GM21381 (cell line): ENCODE results near the gene OXSR1.
"Not testable (repeated sequence)": the region's sequence is repeated elsewhere in the genome, so short reads cannot be mapped to it uniquely, and the experiment has no call there.

Experiments
- ATAC-seq: cut with Tn5 transposase; IDR thresholded peaks from one replicate; pipeline ENCODE4 v1.9.1; 2021; ENCODE audit warnings: mild to moderate bottlenecking, moderate library complexity; ENCODE audit not compliant: unreplicated experiment

OXSR1 gene

DNA sequence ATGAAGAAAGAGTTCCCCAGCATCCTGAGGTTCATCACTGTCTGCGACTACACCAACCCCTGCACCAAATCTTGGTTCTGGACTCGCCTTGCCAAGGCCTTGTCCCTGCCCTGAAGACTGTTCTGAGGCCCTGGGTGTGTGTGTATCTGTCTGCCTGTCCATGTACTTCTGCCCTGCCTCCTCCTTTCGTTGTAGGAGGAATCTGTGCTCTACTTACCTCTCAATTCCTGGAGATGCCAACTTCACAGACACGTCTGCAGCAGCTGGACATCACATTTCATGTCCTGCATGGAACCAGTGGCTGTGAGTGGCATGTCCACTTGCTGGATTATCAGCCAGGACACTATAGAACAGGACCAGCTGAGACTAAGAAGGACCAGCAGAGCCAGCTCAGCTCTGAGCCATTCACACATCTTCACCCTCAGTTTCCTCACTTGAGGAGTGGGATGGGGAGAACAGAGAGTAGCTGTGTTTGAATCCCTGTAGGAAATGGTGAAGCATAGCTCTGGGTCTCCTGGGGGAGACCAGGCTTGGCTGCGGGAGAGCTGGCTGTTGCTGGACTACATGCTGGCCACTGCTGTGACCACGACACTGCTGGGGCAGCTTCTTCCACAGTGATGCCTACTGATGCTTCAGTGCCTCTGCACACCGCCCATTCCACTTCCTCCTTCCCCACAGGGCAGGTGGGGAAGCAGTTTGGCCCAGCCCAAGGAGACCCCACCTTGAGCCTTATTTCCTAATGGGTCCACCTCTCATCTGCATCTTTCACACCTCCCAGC, 24.0 kb upstream of the OXSR1 start:
- no peak for ATAC-seq

DNA sequence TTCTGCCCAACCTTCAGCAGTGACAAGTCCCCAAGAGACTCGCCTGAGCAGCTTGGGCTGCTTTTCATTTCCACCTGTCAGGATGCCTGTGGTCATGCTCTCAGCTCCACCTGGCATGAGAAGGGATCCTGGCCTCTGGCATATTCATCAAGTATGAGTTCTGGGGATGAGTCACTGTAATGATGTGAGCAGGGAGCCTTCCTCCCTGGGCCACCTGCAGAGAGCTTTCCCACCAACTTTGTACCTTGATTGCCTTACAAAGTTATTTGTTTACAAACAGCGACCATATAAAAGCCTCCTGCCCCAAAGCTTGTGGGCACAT, 23.4 kb upstream of the OXSR1 start:
- ATAC-seq, result no peak

DNA sequence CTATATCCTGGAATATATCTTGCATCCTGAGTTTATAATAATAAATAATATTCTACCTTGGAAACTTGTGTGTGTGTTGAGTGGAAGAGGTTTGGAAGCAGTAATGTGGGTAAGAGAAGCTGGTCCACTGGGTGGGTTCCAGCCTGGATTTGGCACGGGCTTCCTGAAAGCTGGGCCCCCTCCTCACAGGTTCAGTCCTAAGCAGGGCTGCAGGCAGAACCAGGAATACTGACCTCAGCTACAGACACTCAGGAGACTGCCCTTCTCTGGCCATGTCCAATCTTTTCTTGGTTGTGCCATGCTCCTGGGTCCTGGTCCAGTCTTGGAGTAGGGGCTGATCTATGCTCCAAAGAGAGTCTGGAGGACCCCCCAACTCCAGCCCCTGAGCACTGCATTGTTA, 22.4 kb upstream of the OXSR1 start:
- ATAC-seq, result no peak

DNA sequence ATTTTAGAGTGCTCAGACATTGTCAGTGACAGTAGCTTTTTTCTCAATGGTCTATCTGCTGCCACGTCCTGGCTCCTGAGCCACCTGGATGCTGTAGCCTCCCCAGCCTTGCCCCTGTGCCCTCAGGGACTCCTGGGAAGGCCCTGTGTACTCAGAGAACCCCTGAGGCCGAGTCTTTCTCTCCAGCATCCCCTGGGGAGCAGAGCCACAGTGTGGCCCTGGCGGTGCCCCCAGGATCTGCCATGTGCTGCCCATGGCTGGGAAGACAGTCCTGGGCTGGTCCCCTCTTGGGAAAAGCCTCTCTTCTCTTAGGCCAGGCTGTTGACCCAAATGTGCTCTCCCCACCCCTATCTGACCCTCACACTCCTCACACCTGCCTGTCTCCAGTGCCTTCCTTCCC, 21.8 kb upstream of the OXSR1 start:
- no peak for ATAC-seq

DNA sequence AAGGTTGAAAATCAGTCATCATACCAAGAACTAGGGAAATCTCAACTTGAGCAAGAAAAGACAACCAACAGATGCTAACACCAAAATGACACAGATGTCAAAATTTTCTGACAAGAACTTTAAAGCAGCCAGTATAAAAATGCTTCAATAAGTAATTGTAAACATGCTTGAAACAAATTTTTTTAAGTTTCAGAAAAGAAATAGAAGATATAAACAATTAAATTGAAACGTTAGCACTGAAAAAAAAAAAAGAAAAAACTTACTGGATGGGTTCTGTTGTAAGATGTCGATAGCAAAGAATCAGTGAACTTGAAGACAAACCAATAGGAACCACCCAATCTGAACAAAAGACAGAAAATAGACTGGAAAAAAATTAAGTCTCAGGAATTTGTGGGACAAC, 18.8 kb upstream of the OXSR1 start:
- no peak for ATAC-seq

DNA sequence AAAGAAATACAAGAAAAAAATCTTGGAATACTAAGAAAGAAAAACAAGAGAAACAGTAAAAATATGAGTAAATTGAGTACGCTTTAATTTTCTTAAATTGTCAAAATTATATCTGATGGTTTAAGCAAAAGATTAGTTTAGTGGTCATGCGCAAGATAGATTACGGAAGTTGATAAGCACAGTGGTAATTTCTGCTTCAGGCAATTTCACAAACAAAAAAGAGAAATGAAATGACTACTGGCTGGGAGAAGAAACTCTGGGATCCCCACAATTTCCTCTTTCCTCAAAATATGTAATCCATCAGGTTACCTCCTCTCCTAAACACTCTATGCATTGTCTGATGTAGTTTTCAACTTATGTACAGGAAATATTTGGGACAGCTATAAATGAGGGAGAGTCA, 17.9 kb upstream of the OXSR1 start:
- no peak for ATAC-seq

DNA sequence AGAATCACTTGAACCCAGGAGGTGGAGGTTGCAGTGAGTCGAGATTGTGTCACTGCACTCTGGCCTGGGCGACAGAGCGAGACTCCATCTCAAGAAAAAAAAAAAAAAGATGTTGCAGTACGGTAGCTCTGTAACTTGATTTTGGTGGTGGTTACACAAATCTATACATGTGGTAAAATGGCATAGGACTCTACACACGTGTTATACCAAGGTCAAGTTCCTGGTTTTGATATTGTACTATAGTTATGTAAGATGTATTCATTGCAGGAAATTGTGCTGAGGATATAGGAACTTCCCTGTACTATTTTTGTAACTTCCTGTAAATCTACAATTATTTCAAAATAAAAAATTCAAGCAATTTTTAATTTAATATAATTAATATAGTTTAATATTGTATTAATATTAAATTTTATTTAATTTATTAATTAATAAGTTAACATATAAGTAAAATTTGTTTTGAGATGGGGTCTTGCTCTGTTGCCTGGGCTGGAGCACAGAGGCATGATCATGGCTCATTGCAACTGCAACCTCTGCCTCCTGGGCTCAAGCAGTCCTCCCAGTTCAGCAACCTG, 16.9 kb upstream of the OXSR1 start:
- no peak for ATAC-seq

DNA sequence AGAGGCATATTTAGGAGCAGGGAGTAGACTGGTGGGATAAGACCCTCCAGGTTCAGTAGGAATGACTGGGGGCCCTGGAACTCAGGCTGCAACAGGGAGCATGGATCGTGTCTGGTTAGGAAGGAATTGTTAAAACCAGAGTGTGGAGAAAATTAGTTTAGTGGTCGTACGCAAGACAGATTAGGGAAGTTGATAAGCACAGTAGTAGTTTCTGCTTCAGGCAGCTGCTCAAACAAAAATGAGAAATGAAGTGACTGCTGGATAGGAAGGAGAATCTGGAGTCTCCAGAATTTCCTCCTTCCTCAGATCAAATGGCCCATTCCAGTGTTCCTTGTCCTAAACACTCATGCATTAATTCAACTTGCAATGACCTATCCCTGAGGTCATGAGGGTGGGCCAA, 15.6 kb upstream of the OXSR1 start:
- no peak for ATAC-seq

DNA sequence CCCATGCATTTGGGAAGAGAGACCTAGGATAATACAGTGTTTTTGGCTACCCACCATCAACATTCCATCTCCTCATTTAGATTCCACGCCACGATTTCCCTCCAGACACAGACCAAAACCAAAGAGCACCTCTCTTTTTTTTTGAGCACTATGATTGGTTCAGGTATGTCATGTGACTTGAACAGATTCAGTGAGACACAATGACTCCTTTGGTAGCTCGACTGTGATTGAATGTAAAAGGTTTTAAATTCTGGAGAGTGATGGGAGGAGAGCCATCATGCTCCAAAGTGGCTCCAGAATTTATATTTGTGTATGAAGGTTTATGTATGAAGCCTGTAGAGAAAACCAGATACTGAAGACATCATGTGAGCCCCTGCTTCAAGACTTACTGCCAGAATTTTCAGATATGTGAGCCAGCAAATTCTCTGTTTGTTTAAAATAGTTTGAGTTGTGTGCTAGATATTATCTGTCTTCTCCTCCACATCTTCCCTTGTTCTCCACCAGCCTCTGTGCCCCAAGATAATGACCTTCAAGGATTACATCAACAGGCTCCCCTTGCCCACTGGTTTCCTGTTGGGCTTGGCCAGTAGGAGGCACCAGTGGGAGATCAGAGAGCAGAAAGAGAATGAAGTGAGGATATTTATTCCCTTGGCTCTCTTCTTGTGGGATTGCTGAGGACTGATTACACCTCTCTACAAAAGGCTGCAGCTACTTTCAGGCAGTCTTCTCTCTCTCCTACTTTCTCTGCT, 14.4 kb upstream of the OXSR1 start:
- no peak for ATAC-seq

DNA sequence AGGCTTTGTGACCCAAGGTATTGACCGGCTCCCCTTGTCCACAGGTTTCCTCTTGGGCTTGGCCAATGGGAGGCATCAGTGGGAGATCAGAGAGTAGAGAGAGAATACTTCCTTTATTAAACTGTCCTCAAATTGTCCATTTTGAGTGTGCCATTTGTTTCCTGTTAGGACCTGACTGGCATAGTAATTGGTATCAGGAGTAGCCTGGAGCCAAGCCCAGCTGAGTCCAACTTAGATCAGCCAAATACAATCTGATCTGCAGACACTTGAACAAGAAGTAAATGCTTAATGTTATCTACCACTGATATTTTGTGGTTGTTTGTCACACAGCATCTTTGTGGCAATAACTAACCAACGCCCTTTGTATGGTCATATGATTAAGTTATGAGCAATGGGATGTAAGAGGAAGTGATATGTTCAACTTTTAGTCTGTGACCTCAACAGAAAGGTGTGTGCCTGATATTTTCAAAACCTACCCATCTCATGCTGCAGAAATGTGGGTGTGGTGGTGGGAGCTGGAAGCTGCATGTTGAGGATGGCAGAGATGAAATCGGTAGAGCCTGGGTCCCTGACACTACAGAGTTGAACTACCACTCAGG, 13.6 kb upstream of the OXSR1 start:
- no peak for ATAC-seq

DNA sequence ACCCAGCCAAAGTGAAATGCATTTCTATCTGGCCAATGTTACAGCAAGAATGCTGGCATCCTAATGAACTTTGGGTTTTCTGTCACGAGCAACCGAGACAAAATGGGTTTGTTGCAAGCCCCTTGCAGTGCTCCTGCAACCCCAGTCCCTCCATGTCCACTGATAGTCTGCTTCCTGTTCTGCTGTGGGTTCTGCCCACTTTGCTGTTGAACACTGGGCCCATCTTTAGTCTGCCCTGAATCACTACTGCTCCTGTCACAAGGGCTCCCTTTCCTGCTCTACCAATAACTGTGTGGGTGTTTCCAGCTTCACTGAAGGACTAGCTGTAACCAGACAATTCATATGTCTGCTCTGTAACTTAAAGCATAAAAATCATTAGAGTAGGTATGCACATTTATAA, 12.7 kb upstream of the OXSR1 start:
- no peak for ATAC-seq

DNA sequence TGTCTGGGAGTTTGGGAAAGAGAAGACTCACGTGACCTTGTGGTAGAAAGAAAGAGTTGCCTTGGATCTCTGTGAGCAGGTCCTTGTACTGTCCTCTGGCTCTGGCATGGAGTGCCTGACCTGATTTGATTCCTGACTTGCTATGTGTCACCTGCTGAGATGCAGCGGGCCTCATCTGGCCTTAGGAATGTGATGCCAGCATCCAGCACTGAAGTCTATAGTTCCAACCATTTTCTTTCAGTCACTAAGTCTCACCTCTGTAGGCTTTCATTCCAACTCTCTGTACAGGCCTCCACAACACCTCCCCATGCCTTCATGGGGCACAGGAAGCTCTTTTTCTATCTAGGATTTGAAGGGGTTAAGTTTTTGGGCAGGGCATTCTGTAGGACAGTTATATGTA, 12.1 kb upstream of the OXSR1 start:
- ATAC-seq, result no peak

DNA sequence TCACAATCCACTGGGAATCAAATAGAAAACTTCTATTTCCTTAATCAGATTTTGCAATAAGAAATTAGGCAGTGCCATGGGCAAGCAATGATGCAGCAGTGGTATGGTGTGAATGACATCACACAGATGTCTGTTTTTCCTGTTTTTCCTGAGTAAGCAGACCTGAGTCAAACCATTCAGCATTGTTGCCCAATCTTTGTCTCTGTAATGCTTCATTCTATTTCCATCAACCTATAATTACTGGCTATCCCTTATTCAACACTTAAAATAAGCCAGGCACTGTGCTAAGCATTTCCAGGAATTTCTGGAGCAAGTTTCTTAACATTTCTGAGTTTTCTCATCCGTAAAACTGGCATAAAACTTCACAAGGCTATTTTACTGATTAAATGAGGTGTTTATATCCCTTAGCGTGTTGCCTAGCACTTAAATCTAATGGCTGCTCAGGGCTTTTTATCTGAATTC, 11.3 kb upstream of the OXSR1 start:
- ATAC-seq, result no peak

DNA sequence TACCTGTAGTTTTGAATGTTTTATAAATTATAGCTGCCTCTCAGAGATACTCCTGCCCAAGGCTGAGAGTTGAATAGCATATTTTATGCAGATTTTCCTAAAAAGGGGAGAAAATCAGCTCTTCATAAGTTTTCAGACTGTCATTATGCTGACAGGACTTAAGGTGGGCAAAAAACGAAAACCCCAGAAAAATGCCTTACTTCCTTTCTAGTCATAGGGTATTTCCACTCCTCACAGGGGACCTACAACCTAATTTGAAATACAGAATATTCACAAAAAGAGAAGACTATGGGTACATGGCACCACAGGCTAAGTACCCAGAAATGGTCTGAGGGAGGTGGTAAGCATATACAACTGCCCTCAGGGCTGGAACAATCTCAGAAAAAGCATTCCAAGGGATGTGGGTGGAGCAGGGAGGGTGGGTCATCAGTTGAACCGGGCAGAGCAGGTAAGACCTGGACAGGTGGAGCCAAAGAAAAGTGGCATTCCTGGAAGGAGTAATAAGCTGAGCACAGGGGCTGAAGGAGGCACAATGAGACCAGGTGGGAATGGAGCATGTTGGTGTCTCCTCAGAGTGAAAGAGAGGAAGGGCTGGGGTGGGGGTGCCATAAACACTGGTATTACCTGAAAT, 10.6 kb upstream of the OXSR1 start:
- ATAC-seq, result no peak

DNA sequence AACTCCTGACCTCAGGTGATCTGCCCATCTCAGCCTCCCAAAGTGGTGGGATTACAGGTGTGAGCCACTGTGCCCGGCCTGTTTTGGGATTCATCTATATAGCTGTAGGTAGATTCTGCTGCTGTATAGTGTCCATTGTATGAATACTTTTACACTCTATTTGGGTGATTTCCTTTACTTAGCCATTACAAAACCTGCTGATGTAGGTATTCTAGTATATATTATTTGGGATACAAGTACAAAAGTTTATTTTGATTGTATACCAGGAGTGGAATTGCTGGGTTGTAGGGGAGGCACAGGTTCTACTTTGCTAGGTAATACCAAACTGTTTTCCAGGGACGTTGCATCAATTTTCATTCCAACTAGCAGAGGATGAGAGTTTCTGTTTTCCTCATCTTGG, 9.5 kb upstream of the OXSR1 start:
- no peak for ATAC-seq

DNA sequence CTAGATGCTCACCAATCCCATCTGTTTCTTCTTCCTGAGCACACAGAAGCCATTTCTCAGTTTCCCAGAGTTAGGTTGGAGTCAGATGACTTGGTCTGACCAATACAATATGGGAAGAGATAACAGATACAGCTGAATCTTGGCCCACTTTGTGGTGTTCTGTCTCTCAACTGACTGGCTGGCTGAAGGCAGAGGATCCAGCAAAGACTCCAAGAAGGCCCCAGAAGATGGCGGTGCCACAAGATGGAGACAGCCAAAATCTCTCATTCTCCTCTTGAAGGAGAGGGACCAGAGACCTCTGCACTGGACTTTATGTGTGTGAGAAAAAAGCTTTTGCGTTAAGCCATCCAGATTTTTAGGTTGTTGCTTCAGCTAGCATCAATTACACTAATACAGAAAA, 8.2 kb upstream of the OXSR1 start:
- no peak for ATAC-seq

DNA sequence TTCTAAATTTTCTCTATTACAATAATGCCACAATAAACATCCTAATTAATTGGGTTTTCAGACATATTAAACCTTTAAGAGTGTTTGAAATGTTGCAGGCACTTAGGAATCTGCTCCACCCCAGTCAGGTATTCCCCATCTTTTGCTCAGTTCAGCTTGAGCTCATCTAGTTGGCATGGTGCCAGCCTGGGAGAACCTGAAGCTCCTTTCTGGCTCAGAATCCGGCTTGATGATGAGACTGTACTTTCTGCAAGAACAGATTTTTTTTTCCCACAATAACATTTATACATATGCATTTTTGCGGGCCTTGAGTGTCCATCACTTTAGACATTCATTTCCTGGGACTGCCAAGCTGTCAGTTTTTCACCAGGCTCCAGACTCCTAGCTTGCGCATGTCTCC, 7.7 kb upstream of the OXSR1 start:
- ATAC-seq, result no peak

DNA sequence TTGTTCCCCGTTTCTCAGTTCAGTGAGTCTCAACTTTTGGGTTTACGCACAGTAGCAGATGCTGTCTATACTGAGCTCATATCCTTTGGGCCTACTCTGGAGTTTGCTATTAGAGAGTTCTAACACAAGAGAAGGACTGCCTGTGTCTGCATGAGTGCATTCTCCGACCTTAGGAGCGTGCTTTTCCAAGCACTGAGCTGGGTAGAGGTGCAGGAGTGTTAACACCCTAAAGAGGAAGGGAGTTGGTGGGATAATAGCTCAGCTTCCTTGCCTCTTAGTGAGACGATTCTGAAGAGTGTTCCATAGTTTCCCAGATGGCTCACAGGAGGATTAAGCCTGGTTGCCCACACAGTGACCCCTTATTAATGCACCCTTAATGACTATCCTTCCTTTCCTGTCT, 6.9 kb upstream of the OXSR1 start:
- ATAC-seq, result no peak

DNA sequence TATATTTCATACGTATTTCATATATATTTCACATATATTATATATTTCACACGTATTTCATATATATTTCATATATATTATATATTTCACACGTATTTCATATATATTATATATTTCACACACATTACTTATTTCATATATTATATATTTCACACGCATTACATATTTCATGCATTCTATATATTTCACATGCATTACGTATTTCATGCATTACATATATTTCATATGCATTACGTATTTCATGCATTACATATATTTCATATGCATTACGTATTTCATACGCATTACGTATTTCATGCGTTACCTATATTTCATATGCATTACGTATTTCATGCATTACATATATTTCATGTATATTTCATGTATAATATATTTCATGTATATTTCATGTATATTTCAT, 4.6 kb upstream of the OXSR1 start:
- not testable (repeated sequence) for ATAC-seq

DNA sequence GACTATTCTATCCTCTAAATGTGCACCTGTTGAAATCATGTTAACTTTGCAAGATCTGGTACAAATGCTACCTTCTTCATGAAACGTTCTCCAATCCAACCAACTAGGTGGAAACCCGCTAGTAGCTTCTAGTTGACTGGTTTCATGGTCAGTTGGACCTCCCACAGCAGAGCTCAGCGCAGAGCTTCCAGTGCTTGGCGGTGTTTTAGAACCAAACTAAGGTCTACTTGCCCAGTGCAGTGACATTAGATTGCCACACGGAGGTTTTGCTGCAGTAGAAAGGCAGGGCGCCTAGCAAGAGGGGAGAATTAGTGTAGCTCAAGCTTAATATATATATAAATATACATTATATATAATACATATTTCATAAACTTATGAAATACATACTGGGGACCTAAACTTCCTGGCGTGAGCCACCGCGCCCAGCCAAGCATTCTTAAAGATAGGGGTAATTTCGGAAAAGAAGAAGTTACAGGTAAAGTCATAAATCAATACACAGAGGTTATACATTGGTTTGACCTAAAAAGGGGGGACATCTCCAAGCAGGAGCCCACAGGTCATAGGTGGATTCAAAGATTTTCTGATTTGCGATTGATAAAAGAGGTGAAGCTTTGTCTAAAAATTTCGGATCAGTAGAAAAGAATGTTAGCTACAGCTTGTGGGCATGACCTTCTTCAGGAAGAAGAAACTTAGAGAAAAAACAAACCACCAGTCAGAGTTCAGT, 2.1 kb upstream of the OXSR1 start:
- no peak for ATAC-seq
